ENCODE results near the gene LTBP1.
A peak's percentile ranks its signal among the peaks of the same experiment; 100 is the strongest.

The LTBP1 gene

DNA sequence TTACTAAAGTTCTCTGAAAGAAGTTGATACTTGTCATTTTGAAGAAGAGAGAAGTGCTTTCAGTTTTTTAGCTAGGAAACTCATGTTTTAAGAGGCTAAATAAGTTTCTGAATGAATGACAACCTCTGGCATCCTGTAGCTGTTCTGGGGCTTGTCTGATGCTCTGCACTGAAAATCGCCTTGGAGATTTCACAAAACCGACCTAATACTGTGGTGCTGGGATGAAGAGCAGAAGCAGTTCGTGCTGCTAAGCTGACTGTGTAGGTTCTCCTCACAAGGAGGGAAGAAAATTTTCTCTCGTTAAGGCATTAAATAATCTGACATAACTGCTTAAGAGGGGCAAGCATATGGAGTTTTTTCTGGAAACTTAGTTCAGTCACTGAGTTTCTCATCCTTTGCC, 193.2 kb downstream of the LTBP1 start:
- H3K4me1 ChIP-seq (ENCODE audit: insufficient read depth, low read length) = peaks cover 58% of the 10 kb centered on the region
- H3K4me3 ChIP-seq (ENCODE audit: low read depth in 1 of 2, low read length in 2 of 2) = no peak overlapping the region
- no peaks in the 10 kb centered on the region for H3K36me3 ChIP-seq (ENCODE audit: insufficient read depth, low read length)
- H3K27ac ChIP-seq (ENCODE audit: low read depth, low read length) = peak overlapping the region; percentile 27
- no peaks in the 10 kb centered on the region for H3K9me3 ChIP-seq (ENCODE audit: low read length)
- no peaks in the 10 kb centered on the region for H3K27me3 ChIP-seq (ENCODE audit: control insufficient read depth in 1 of 2, insufficient read depth in 2 of 2, low read length in 2 of 2)
- H3K9ac ChIP-seq (ENCODE audit: low read length) = no peak overlapping the region

DNA sequence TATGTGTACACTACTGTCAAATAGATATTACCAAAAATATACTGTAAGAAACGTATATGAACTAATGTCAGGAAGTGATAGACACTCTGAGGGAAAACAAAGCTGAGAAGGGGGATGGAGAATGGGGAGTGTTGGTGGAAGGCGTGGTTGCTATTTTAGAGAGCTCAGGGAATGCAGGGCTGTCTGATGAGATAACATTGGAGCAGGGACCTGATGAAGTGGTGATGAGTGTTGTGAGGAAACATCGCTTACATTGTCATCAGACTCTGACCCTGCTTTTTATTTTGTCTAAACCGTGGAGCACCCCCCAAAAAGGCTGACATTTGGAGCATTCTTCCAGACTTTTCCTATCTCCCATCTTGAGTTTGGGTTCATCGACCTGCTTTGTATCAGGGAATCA, 194.7 kb downstream of the LTBP1 start:
- Histone ChIP-seq H3K9ac (ENCODE audit: low read length) (no peak overlapping the region), H3K9me3 (ENCODE audit: low read length) (no peaks in the 10 kb centered on the region), H3K4me1 (ENCODE audit: insufficient read depth, low read length) (peaks cover 54% of the 10 kb centered on the region), H3K27ac (ENCODE audit: low read depth, low read length) (no peak overlapping the region), H3K27me3 (ENCODE audit: control insufficient read depth in 1 of 2, insufficient read depth in 2 of 2, low read length in 2 of 2) (no peaks in the 10 kb centered on the region), H3K4me3 (ENCODE audit: low read depth in 1 of 2, low read length in 2 of 2) (no peak overlapping the region), H3K36me3 (ENCODE audit: insufficient read depth, low read length) (no peaks in the 10 kb centered on the region)

DNA sequence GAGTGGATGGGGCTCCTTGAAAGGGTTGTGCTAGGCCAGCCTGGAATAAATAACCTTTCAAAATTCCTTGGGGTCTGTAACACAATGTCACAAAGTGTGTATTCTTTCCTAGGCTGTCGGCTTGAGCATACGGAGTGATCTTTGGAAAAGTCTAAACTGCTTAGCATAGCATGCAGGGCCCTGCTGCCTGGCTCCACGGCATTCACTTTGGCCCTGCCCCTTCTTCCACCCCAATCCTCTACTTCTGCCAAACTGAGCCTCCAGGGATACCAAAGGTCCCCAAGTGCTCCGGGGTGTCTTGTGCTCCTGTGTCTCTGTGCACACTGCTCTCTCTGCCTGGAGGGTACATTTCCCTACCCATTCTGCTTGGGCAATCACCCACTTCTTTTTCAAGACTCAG, 196.1 kb downstream of the LTBP1 start:
- H3K4me1 ChIP-seq (ENCODE audit: insufficient read depth, low read length) = peaks cover 45% of the 10 kb centered on the region
- peak overlapping the region; percentile 66 for H3K27ac ChIP-seq (ENCODE audit: low read depth, low read length)
- H3K36me3 ChIP-seq (ENCODE audit: insufficient read depth, low read length) = no peaks in the 10 kb centered on the region
- no peak overlapping the region for H3K4me3 ChIP-seq (ENCODE audit: low read depth in 1 of 2, low read length in 2 of 2)
- no peaks in the 10 kb centered on the region for H3K27me3 ChIP-seq (ENCODE audit: control insufficient read depth in 1 of 2, insufficient read depth in 2 of 2, low read length in 2 of 2)
- H3K9me3 ChIP-seq (ENCODE audit: low read length) = no peaks in the 10 kb centered on the region
- no peak overlapping the region for H3K9ac ChIP-seq (ENCODE audit: low read length)

DNA sequence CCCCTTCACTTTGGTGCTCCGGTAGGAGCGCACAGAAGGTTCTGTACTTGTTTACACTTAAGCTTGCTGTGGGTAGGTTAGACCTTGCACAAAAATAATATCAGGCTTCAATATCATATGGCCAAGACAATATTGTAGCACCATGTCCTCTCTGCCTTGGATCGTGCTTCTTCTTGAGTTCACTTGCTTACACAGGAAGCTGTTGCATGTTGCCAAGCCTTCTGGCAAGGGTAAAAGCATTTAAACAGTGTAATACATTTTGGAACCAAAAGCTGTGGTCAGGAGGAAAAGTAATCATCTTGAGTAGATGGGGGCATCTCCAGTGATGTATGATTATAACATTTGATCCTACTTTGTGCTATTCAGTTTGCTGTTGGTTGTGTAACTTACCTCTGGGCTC, 197.5 kb downstream of the LTBP1 start:
- Histone ChIP-seq H3K27ac (ENCODE audit: low read depth, low read length) (peak overlapping the region; percentile 23), H3K4me3 (ENCODE audit: low read depth in 1 of 2, low read length in 2 of 2) (no peak overlapping the region), H3K36me3 (ENCODE audit: insufficient read depth, low read length) (no peaks in the 10 kb centered on the region), H3K4me1 (ENCODE audit: insufficient read depth, low read length) (peaks cover 38% of the 10 kb centered on the region), H3K9ac (ENCODE audit: low read length) (no peak overlapping the region), H3K9me3 (ENCODE audit: low read length) (no peaks in the 10 kb centered on the region), H3K27me3 (ENCODE audit: control insufficient read depth in 1 of 2, insufficient read depth in 2 of 2, low read length in 2 of 2) (no peaks in the 10 kb centered on the region)

GRCh38 chr2:33145459-33145858, 198.7 kb downstream of the LTBP1 start:
- Histone ChIP-seq H3K27ac (ENCODE audit: low read depth, low read length) (no peak overlapping the region), H3K4me1 (ENCODE audit: insufficient read depth, low read length) (peaks cover 34% of the 10 kb centered on the region)

GRCh38 chr2:33146102-33146501, 199.3 kb downstream of the LTBP1 start:
- Histone ChIP-seq H3K36me3 (ENCODE audit: insufficient read depth, low read length) (no peaks in the 10 kb centered on the region), H3K27me3 (ENCODE audit: control insufficient read depth in 1 of 2, insufficient read depth in 2 of 2, low read length in 2 of 2) (no peaks in the 10 kb centered on the region), H3K9me3 (ENCODE audit: low read length) (no peaks in the 10 kb centered on the region), H3K9ac (ENCODE audit: low read length) (no peak overlapping the region), H3K4me3 (ENCODE audit: low read depth in 1 of 2, low read length in 2 of 2) (no peak overlapping the region), H3K27ac (ENCODE audit: low read depth, low read length) (no peak overlapping the region), H3K4me1 (ENCODE audit: insufficient read depth, low read length) (peaks cover 34% of the 10 kb centered on the region)

More at GRCh38 chr2:33145459-33145858, 198.7 kb downstream of the LTBP1 start:
- Histone ChIP-seq H3K4me3 (ENCODE audit: low read depth in 1 of 2, low read length in 2 of 2) (no peak overlapping the region), H3K9me3 (ENCODE audit: low read length) (no peaks in the 10 kb centered on the region), H3K27me3 (ENCODE audit: control insufficient read depth in 1 of 2, insufficient read depth in 2 of 2, low read length in 2 of 2) (no peaks in the 10 kb centered on the region), H3K9ac (ENCODE audit: low read length) (no peak overlapping the region), H3K36me3 (ENCODE audit: insufficient read depth, low read length) (no peaks in the 10 kb centered on the region)

DNA sequence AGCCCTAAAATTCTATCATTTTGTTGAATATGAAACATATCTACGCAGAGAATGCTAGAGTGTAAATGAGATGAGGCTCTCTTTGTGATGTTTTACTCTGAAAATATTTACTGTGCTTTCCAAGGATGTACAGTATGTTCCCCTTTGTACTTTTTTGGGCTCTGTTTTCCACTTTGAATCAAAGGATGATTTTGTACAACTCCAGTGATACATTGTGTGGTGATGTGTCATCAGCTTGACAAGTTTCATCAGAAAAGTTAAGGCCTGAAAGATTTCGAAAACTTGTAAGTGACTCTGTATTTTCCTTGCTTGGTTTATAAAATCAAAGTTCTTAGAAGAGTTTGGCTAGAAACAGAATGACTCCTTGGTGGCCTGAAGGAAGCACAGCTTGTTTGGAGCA, 206.3 kb downstream of the LTBP1 start:
- Histone ChIP-seq H3K4me3 (ENCODE audit: low read depth in 1 of 2, low read length in 2 of 2) (no peak overlapping the region), H3K4me1 (ENCODE audit: insufficient read depth, low read length) (peaks cover 12% of the 10 kb centered on the region), H3K9ac (ENCODE audit: low read length) (no peak overlapping the region), H3K27ac (ENCODE audit: low read depth, low read length) (no peak overlapping the region), H3K36me3 (ENCODE audit: insufficient read depth, low read length) (no peaks in the 10 kb centered on the region), H3K27me3 (ENCODE audit: control insufficient read depth in 1 of 2, insufficient read depth in 2 of 2, low read length in 2 of 2) (no peaks in the 10 kb centered on the region), H3K9me3 (ENCODE audit: low read length) (no peaks in the 10 kb centered on the region)

DNA sequence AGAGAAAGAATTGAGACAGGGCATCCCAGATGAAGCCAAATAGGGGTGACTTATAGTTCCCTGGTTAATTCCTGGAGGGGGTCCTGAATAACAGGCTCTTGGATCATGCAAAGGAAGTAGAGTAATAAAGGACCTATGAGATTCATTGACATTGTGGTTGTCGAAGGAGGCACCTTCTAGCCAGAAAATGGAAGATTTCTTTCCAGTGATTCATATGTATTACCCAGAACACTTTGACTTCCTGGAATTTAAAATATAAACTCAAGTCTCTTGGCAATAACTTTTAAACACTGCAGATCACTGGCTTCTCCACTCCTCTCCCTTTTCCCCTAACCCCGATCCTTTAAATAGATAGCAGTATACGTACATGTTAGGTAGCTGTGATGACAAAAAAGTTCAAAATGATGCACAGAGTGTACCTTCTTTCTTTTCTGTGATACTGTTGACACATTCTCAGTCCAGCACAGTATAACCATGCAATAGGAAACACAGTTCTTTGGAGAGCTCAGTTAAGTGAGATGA, 211.8 kb downstream of the LTBP1 start:
- Histone ChIP-seq H3K4me1 (ENCODE audit: insufficient read depth, low read length) (peaks cover 18% of the 10 kb centered on the region), H3K36me3 (ENCODE audit: insufficient read depth, low read length) (no peaks in the 10 kb centered on the region), H3K4me3 (ENCODE audit: low read depth in 1 of 2, low read length in 2 of 2) (no peak overlapping the region), H3K9ac (ENCODE audit: low read length) (no peak overlapping the region), H3K27me3 (ENCODE audit: control insufficient read depth in 1 of 2, insufficient read depth in 2 of 2, low read length in 2 of 2) (no peaks in the 10 kb centered on the region), H3K9me3 (ENCODE audit: low read length) (no peaks in the 10 kb centered on the region), H3K27ac (ENCODE audit: low read depth, low read length) (peak overlapping the region; percentile 57)

DNA sequence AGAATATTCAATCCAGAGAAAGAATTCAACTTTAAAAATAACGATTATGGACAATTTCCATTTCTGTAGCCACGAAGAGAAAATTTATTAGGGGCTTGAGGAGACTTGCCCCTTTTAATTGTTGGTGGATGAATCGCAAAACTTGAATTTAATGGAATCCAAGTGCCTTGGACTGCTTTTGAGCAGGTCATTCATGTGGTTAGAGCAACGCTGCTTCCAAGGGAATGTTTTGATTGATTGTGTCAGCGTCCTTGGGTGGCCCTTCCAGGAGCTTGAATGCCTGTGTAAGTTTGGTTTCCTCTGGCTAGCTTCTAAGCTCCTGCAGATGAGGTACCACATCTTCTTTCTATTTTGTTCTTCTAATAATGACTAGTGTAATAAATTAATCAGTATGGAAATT, 213.4 kb downstream of the LTBP1 start:
- Histone ChIP-seq H3K36me3 (ENCODE audit: insufficient read depth, low read length) (no peaks in the 10 kb centered on the region), H3K9me3 (ENCODE audit: low read length) (no peaks in the 10 kb centered on the region), H3K4me3 (ENCODE audit: low read depth in 1 of 2, low read length in 2 of 2) (no peak overlapping the region), H3K4me1 (ENCODE audit: insufficient read depth, low read length) (peaks cover 13% of the 10 kb centered on the region), H3K27ac (ENCODE audit: low read depth, low read length) (no peak overlapping the region), H3K9ac (ENCODE audit: low read length) (no peak overlapping the region), H3K27me3 (ENCODE audit: control insufficient read depth in 1 of 2, insufficient read depth in 2 of 2, low read length in 2 of 2) (no peaks in the 10 kb centered on the region)

DNA sequence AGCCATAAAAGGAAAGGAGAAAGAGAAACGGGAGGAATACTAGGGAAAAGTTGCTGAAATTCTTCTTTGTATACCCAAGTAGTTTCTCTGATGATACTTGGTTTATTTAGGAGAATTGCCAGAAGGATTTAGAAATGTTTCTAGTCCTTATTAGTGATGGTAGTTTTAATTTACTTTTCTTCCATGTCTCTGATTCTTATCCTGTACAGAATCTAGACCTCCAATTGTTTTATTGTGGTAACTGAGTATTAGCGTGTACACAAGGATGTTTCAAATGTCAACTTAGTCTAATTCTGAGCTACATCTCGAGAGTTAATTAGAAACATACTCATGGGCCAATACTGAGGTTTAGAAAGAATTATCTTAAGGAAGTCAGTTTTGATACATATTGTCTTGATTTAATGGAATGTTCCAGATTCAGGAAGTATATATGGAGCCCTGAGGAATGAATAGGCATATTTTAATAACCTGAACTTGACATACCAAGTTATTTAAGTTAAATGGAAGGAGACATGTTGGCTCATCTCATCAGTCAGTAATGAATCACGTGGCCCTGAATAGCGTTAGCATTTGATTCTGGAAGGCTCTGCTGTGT, 219.6 kb downstream of the LTBP1 start:
- Histone ChIP-seq H3K36me3 (ENCODE audit: insufficient read depth, low read length) (no peaks in the 10 kb centered on the region), H3K9ac (ENCODE audit: low read length) (no peak overlapping the region), H3K9me3 (ENCODE audit: low read length) (no peaks in the 10 kb centered on the region), H3K27ac (ENCODE audit: low read depth, low read length) (no peak overlapping the region), H3K4me3 (ENCODE audit: low read depth in 1 of 2, low read length in 2 of 2) (no peak overlapping the region), H3K27me3 (ENCODE audit: control insufficient read depth in 1 of 2, insufficient read depth in 2 of 2, low read length in 2 of 2) (no peaks in the 10 kb centered on the region), H3K4me1 (ENCODE audit: insufficient read depth, low read length) (peaks cover 5% of the 10 kb centered on the region)

DNA sequence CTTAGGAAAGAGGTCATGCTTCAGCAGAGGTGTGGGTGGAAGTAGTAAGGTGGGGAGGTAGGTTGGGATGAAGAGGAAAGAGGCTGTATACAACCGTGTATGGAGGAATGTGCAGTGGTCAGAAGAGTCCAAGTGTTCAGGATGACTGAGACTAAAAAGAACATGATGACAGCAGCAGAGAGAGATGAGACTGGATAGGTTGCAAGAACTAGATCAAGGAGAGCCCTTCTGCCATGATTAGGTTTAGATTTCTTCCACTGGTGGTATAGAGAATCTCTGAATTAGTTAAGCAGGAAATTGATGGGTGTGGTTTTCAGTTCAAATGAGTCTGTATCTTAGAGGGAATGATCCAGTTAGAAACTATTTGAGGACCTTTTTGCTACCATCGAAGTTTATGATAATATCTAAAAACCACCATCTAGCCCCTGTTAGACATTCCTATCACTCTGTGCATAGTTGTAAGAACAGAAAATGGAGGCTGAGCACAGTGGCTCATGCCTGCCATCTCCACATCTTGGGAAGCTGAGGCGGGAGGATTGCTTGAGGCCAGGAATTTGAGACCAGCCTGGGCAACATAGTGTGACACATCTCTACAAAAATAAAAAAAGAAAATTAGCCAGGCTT, 221.0 kb downstream of the LTBP1 start:
- Histone ChIP-seq H3K27me3 (ENCODE audit: control insufficient read depth in 1 of 2, insufficient read depth in 2 of 2, low read length in 2 of 2) (no peaks in the 10 kb centered on the region), H3K4me3 (ENCODE audit: low read depth in 1 of 2, low read length in 2 of 2) (no peak overlapping the region), H3K9ac (ENCODE audit: low read length) (no peak overlapping the region), H3K4me1 (ENCODE audit: insufficient read depth, low read length) (peaks cover 5% of the 10 kb centered on the region), H3K27ac (ENCODE audit: low read depth, low read length) (no peak overlapping the region), H3K9me3 (ENCODE audit: low read length) (no peaks in the 10 kb centered on the region), H3K36me3 (ENCODE audit: insufficient read depth, low read length) (no peaks in the 10 kb centered on the region)

GRCh38 chr2:33168425-33168824, 221.7 kb downstream of the LTBP1 start:
- no peak overlapping the region for H3K27ac ChIP-seq (ENCODE audit: low read depth, low read length)

More at GRCh38 chr2:33168425-33168824, 221.7 kb downstream of the LTBP1 start:
- H3K9me3 ChIP-seq (ENCODE audit: low read length) = no peaks in the 10 kb centered on the region
- H3K4me3 ChIP-seq (ENCODE audit: low read depth in 1 of 2, low read length in 2 of 2) = no peak overlapping the region
- peaks cover 5% of the 10 kb centered on the region for H3K4me1 ChIP-seq (ENCODE audit: insufficient read depth, low read length)
- no peaks in the 10 kb centered on the region for H3K27me3 ChIP-seq (ENCODE audit: control insufficient read depth in 1 of 2, insufficient read depth in 2 of 2, low read length in 2 of 2)
- H3K9ac ChIP-seq (ENCODE audit: low read length) = no peak overlapping the region
- H3K36me3 ChIP-seq (ENCODE audit: insufficient read depth, low read length) = no peaks in the 10 kb centered on the region

Data from muscle layer of colon (tissue), 2 donors.